ENCODE results near the gene CIDEA. TPM values are rescaled to one million over a fixed set of nuclear protein-coding genes. Genes with fewer than 3 reads are reported as not detected.

The CIDEA gene
- total and polyA plus RNA-seq, 3 donors from 2014 or later = 0.57 TPM; not detected in 2

GRCh38 chr18:12290086-12290485 lies 35.9 kb downstream of the CIDEA start:
- no peak overlapping the region for H3K4me3 ChIP-seq
- no peak overlapping the region for H3K27ac ChIP-seq
- intact Hi-C loops (cut with DNase I; ENCODE audit: low total_unique reads) = no loop called here
- 96 to 100% methylated on average over 1 to 2 of the region's 2 CpGs for WGBS, 2 donors
- no peaks in the 10 kb centered on the region for H3K9me3 ChIP-seq
- H3K27me3 ChIP-seq = no peaks in the 10 kb centered on the region
- DNase-seq = no peak
- peaks cover 11% of the 10 kb centered on the region for H3K4me1 ChIP-seq
- H3K36me3 ChIP-seq (ENCODE audit: low read depth, missing control alignments) = no peaks in the 10 kb centered on the region
- no peak for TF ChIP-seq POLR2A (IDR thresholded peaks at IDR 0.05)
- TF ChIP-seq, protein P1, sequence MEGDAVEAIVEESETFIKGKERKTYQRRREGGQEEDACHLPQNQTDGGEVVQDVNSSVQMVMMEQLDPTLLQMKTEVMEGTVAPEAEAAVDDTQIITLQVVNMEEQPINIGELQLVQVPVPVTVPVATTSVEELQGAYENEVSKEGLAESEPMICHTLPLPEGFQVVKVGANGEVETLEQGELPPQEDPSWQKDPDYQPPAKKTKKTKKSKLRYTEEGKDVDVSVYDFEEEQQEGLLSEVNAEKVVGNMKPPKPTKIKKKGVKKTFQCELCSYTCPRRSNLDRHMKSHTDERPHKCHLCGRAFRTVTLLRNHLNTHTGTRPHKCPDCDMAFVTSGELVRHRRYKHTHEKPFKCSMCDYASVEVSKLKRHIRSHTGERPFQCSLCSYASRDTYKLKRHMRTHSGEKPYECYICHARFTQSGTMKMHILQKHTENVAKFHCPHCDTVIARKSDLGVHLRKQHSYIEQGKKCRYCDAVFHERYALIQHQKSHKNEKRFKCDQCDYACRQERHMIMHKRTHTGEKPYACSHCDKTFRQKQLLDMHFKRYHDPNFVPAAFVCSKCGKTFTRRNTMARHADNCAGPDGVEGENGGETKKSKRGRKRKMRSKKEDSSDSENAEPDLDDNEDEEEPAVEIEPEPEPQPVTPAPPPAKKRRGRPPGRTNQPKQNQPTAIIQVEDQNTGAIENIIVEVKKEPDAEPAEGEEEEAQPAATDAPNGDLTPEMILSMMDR (IDR thresholded peaks at IDR 0.05) = no peak

- Histone ChIP-seq H3K36me3 (ENCODE audit: low read depth, missing control alignments) (no peaks in the 10 kb centered on the region), H3K4me3 (no peak overlapping the region), H3K27ac (no peak overlapping the region), H3K27me3 (no peaks in the 10 kb centered on the region), H3K4me1 (peaks cover 11% of the 10 kb centered on the region), H3K9me3 (no peaks in the 10 kb centered on the region)
- intact Hi-C loops (cut with DNase I; ENCODE audit: low total_unique reads) = no loop called here
- no peak for DNase-seq
- TF ChIP-seq, protein P1 (IDR thresholded peaks at IDR 0.05) = no peak
- TF ChIP-seq POLR2A (IDR thresholded peaks at IDR 0.05) = no peak
- WGBS, 2 donors = 88 to 91% methylated on average over 6 of the region's 6 CpGs
Observed at GRCh38 chr18:12291161-12291560, 37.0 kb downstream of the CIDEA start.

GRCh38 chr18:12291690-12292089 lies 37.5 kb downstream of the CIDEA start:
- intact Hi-C loops (cut with DNase I; ENCODE audit: low total_unique reads) = no loop called here
- peaks cover 11% of the 10 kb centered on the region for H3K4me1 ChIP-seq
- no peaks in the 10 kb centered on the region for H3K27me3 ChIP-seq
- 90 to 93% methylated on average over 14 of the region's 14 CpGs for WGBS, 2 donors
- no peak for DNase-seq
- TF ChIP-seq, protein P1 (IDR thresholded peaks at IDR 0.05) = no peak
- TF ChIP-seq POLR2A (IDR thresholded peaks at IDR 0.05) = no peak
- no peak overlapping the region for H3K4me3 ChIP-seq
- no peak overlapping the region for H3K27ac ChIP-seq
- H3K9me3 ChIP-seq = no peaks in the 10 kb centered on the region
- no peaks in the 10 kb centered on the region for H3K36me3 ChIP-seq (ENCODE audit: low read depth, missing control alignments)

- no peaks in the 10 kb centered on the region for H3K27me3 ChIP-seq
- DNase-seq = peak; percentile 4
- TF ChIP-seq, protein P1 (IDR thresholded peaks at IDR 0.05) = no peak
- no peak for TF ChIP-seq POLR2A (IDR thresholded peaks at IDR 0.05)
- H3K27ac ChIP-seq = no peak overlapping the region
- WGBS, 2 donors = 81 to 85% methylated on average over 10 to 11 of the region's 11 CpGs
- intact Hi-C loops (cut with DNase I; ENCODE audit: low total_unique reads) = no loop called here
- H3K4me1 ChIP-seq = peaks cover 2% of the 10 kb centered on the region
- no peaks in the 10 kb centered on the region for H3K9me3 ChIP-seq
- H3K36me3 ChIP-seq (ENCODE audit: low read depth, missing control alignments) = no peaks in the 10 kb centered on the region
- H3K4me3 ChIP-seq = no peak overlapping the region
Observed at GRCh38 chr18:12293831-12294230, 39.7 kb downstream of the CIDEA start.

DNA sequence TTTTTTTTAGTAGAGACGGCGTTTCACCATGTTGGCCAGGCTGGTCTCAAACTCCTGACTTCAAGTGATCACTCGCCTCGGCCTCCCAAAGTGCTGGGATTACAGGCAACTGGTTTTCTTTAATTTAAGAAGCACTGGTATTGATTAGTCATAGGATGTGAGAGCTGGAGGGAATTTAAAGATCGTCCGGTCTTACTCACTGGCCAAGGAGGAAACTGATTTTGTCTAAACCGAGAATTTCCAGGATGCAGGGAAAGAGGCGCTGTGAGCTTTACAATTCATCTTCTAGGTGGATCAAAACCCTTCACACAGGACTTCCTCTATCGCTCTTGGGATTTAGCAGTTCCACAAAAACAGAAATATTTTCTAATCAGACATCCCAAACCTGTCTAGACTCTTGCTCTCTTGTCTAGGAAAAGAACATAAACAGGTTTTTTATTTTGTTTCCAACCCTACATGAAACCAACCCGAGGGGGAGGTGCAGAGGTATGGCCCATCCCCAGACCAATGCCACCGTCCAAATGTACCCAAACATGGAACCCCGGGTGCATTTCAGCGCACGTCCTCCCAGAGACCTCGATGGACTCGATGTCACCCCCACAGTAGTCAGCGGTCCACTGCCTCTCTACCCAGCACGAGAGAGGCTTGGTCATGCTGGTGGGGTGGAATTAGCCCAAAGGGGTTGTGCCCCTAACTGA lies 41.4 kb downstream of the CIDEA start:
- 95% methylated on average over 16 to 18 of the region's 18 CpGs for WGBS, 2 donors
- no peaks in the 10 kb centered on the region for H3K27me3 ChIP-seq
- TF ChIP-seq, protein P1 (IDR thresholded peaks at IDR 0.05) = no peak
- TF ChIP-seq POLR2A (IDR thresholded peaks at IDR 0.05) = no peak
- no peak for DNase-seq
- H3K9me3 ChIP-seq = no peaks in the 10 kb centered on the region
- H3K4me3 ChIP-seq = no peak overlapping the region
- no peaks in the 10 kb centered on the region for H3K36me3 ChIP-seq (ENCODE audit: low read depth, missing control alignments)
- H3K4me1 ChIP-seq = no peaks in the 10 kb centered on the region
- no peak overlapping the region for H3K27ac ChIP-seq
- intact Hi-C loops (cut with DNase I; ENCODE audit: low total_unique reads) = no loop called here

Data from testis (tissue), 3 donors.